ENCODE results near the gene SOBP.

GRCh38 chr6:107564589-107564951 is 74.7 kb downstream of the SOBP start:
- TF ChIP-seq POLR2A (IDR thresholded peaks at IDR 0.05) (no peak), CTCF (IDR thresholded peaks at IDR 0.05 in 8 of 11, conservative IDR thresholded peaks at IDR 0.05 in 3 of 11) (no peak), POLR2AphosphoS5 (IDR thresholded peaks at IDR 0.05) (no peak)
